ENCODE results near the gene BORCS5. TPM values are rescaled to one million over a fixed set of nuclear protein-coding genes. Genes with fewer than 3 reads are reported as not detected.

Gene BORCS5
- total RNA-seq, 1 donor from 2014 or later = 21.7 TPM

DNA sequence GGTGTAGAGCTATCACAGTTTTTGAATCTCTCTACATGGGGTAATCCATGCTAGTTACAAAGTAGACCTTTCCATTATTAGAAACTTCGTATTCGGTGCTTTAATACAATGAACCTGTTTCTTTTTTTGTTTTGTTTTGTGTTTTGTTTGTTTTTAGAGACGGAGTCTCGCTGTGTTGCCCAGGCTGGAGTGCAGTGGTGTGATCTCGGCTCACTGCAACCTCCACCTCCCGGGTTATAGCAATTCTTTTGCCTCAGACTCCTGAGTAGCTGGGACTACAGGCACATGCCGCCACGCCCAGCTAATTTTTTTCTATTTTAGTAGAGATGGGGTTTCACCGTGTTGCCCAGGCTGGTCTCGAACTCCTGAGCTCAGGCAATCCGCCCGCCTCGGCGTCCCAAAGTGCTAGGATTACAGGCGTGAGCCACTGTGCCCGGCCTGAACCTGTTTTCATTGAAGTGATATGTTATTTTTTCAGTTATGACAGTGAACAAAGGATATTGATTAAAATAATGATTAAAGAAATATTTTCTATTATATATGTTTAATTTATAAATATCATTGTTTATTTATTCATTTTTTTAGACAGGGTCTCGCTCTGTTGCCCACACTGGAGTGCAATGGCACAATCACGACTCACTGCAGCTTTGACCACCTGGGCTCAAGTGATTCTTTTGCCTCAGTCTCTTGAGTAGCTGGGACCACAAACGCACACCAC is 5.3 kb upstream of the BORCS5 start:
- intact Hi-C loops (cut with micrococcal nuclease) = loop anchor here (10.0 kb wide), 1 partner anchor 843 kb away; the partner anchor contains the start of gene EMP1

- intact Hi-C loops (cut with micrococcal nuclease) = loop anchor here (10.0 kb wide), 1 partner anchor 842 kb away; the partner anchor contains the start of gene EMP1
Observed at GRCh38 chr12:12353276-12353675, 3.6 kb upstream of the BORCS5 start.

- intact Hi-C loops (cut with micrococcal nuclease) = loop anchor here (10.0 kb wide), 1 partner anchor 841 kb away; the partner anchor contains the start of gene EMP1
Observed at GRCh38 chr12:12353807-12354206, 3.1 kb upstream of the BORCS5 start.

DNA sequence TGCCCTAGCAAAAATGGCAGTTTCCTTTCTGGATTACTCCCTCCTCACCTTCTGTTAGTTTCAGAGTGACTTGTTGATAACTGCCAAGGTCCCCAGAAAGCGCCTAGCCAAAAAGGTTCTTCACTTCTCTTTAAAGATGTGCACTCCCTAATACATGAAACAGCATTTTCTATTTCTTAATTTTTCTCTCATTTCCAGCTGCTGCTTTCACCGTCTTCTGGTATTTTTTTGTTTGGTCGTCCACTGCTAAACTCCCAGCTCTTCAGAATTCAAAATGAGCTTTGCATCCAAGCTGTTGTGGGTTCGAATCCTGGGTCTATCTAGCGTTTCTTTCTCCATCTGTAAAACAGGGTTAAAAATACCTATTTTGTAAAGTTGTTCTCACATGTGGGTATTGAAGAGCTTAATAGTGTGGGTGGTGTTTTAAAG is 397 bp upstream of the BORCS5 start:
- intact Hi-C loops (cut with micrococcal nuclease) = loop anchor here (2.0 to 10.0 kb wide), 5 partner anchors 22 to 838 kb away; partner anchors contain the start of genes EMP1 and HEBP1

DNA sequence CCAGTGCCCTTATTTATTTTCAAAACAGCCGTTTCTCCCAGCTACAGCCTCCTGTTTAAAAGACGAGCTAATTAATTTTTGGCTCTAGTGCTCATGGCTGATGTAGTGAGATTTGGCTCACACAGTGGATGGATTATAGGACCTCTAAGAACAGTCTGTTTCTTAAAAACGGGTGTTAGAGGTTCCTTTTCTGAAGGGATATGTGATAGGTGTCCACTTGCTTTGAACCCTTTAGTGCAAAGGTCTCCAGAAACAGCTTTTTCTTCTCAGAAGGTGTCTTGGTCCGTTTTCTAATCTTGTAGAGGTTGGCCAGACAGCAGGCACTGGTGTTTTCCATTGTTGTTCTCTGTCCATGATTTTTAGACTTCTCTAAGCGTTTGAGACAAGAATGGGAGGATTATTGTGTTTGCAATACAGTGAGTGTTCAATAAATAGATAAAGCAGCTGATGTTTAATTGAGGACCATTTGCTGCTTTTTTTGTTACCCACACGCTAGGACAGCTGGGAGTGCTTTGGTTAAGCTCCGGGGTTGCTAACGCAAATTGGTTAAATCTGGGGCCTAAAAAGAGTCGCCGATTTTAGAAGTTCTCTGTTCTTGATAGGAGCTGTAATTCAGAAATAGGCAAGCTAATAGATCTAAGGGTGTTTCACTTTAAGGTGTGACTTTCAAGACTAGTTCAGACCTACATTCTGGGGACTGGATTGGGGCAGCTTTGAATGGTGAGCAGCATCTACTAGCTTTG is 1.0 kb downstream of the BORCS5 start:
- intact Hi-C loops (cut with micrococcal nuclease) = loop anchor here (1.0 to 10.0 kb wide), 17 partner anchors 18 to 1187 kb away; partner anchors contain the start of genes DDX47, EMP1, ETV6 and GPR19

DNA sequence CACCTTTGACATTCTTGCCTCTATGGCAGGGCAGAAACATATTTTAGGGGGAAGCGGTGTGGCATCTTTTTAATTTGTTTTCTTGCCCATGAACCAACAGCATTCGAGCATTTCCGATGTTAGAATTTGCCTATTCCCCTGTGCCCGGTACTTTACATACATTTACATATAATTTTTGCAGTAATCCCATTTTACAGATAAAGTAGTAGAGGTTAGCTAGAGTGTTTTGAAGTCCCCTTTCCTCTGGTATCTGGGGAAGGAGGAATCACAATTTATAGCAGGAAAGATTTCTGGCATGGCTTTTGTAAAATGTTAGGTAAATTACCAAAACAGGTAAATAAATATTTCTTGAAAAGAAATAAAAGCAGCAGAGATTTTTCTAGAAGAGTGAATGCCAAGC is 1.6 kb downstream of the BORCS5 start:
- intact Hi-C loops (cut with micrococcal nuclease) = loop anchor here (10.0 kb wide), 1 partner anchor 836 kb away; the partner anchor contains the start of gene EMP1

DNA sequence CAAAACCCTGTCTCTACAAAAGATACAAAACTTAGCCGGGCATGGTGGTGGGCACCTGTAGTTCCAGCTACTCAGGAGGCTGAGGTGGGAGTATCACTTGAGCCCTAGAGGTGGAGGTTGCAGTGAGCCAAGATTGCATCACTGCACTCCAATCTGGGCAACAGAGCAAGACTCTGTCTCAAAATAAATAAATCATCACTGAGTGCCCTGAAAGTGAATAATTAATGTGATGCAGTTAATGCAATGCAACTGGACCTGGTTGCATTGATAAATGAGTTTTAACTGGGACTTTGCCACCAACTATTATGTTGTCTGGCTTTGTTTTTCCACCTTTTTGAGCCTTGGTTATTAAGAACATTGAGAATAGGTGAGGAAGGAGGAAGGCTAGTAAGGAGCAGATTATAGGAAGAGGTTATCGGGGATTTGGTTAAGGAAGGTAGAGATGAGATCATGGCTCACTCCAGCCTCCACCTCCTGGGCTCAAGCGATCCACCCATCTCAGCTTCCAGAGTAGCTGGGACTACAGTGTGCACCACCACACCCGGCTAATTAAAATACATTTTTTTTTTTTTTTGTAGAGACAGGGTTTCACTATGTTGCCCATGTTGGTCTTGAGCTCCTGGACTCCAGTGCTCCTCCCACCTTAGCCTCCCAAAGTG is 8.0 kb downstream of the BORCS5 start:
- intact Hi-C loops (cut with micrococcal nuclease) = no loop called here

DNA sequence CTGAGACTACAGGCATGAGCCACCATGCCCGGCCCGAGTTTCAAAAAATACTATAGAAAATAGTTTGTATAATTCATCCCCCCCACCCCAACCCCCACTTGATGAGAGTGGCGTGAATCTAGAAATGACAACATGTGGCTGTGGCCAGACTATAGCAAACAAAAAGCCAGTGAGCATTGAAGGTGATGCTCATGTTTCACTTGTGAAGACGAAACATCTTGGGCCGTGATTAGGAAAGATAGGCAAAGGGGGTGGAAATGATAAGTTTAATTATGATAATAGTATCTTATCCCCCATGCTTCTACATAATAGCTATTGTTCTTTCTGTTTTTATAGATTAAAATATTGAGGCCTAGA is 8.5 kb downstream of the BORCS5 start:
- intact Hi-C loops (cut with micrococcal nuclease) = no loop called here

- intact Hi-C loops (cut with micrococcal nuclease) = no loop called here
Observed at GRCh38 chr12:12365931-12366431, 9.1 kb downstream of the BORCS5 start.

GRCh38 chr12:12366701-12367481 is 10.0 kb downstream of the BORCS5 start:
- intact Hi-C loops (cut with micrococcal nuclease) = no loop called here

DNA sequence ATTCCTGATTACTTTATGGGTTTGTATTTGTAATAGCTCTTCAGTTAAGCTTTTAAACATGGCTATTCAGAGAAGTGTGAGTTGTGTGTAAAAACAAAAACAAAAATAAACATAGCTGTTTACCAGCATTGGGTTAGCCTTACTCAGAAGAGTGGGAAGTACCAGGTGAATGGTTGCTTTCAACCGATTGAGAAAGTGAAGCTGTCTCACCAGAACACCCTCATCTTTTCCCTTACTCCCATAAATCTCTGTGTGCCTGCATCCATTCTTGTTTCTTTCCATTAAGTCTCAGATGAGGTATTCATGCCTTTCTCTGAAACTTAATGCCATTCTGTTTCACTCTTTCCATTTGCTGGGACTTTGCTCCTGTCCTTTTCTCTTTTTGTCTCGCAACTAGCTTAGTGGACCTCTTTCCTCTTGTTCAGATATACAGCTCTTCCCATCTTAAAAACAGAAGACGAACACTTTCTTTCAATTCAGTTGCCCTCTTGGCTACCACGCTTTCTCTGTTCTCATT is 10.7 kb downstream of the BORCS5 start:
- intact Hi-C loops (cut with micrococcal nuclease) = no loop called here

GRCh38 chr12:12372946-12373722 is 16.3 kb downstream of the BORCS5 start:
- intact Hi-C loops (cut with micrococcal nuclease) = no loop called here

DNA sequence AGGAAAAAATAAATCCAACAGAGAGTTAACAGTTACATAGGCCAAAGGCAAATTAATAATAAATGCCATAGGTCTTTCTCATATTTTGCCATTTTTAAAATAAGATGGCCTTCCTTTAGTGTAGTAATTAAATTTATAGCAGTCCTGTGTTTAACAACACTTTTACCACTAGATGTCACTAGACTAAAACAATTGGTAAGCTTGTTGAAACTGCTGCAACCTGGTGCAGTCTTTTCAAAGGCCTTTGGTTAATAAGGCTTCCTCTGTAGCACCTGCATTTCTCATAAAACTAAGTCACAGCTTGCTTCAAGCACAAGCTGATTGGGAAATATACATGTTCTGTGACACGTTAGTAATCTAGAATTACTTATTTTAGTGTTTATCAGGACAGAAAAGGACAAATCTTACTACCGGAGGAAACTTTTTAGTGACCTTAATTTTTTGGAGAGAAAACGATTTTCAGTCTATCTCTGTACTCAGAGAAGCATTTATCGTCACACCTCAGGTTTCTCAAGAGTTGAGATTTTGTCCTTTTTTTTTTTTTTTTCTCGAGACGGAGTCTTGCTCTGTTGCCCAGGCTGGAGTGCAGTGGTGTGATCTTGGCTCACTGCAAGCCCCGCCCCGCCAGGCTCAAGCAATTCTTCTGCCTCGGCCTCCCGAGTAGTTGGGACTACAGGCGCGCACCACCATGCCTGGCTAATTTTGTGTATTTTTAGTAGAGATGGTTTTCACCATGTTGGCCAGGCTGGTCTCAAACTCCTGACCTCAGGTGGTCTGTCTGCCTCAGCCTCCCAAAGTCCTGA is 20.0 kb downstream of the BORCS5 start:
- intact Hi-C loops (cut with micrococcal nuclease) = loop anchor here (1.0 to 2.0 kb wide), 16 partner anchors 13 to 835 kb away; partner anchors contain the start of genes BORCS5, CREBL2, DDX47 and GPR19

DNA sequence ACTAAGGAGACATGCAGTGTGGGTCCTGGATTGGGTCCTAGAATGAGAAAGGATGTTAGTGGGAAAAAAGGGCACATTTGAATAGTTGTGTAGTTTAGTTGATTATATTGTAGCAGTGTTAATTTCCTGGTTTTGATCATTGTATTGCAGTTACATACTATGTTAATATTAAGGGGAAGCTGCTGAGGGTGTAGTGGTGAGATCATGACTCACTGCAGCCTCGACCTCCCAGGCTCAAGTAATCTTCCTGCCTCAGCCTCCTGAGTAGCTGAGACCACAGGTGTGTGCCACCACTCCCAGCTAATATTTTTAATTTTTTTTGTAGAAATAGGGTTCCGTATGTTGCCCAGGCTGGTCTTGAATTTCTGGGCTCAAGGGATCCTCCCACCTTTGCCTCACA is 21.7 kb downstream of the BORCS5 start:
- intact Hi-C loops (cut with micrococcal nuclease) = no loop called here

DNA sequence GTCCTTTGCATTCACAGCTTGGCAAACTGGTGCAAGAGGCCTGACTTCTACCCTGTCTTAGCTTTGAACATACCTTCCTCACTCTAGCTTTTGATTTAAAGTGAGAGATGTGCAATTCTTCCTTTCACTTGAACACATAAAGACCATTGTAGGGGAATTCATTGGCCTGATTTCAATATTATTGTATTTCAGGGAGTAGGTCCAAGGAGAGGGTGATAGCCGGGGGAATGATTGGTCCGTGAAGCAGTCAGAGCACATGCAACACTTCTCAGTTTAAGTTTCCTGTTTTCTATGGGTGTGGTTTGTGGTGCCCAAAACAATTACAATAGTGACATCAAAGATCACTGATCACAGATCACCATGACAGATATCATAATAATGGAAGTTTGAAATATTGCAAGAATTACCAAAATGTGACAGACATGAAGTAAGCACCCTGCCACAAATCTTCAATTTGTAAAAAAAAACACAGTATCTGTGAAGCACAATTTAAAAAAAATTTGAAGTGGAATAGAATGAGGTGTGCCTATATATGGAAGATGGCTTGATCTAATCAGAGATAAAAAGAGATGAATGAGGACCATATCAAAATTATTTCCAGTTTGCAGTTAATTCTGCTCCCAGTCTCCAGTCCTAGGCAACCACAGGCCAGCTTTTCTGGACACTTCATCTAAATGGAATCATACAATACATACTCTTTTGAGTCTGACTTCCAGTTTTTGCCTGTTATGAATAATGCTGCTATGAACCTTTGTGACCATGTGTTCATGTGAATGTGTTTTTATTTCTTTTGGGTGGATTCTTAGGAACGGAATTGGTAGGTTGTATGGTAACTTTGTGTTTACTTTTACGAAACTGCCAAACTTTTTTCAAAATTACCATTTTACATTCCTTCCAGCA is 23.2 kb downstream of the BORCS5 start:
- intact Hi-C loops (cut with micrococcal nuclease) = loop anchor here (1.0 to 2.0 kb wide), 4 partner anchors 29 to 433 kb away; partner anchors contain the start of gene DDX47

- intact Hi-C loops (cut with micrococcal nuclease) = loop anchor here (1.0 to 2.0 kb wide), 4 partner anchors 28 to 432 kb away; partner anchors contain the start of gene DDX47
Observed at GRCh38 chr12:12380949-12381593, 24.2 kb downstream of the BORCS5 start.

- intact Hi-C loops (cut with micrococcal nuclease) = loop anchor here (2.0 kb wide), 1 partner anchor 27 kb away; no protein-coding TSS in a partner anchor
Observed at GRCh38 chr12:12381982-12382381, 25.1 kb downstream of the BORCS5 start.

Data from T-helper 1 cell treated with Interleukin-12 subunit alpha and Interleukin-12 subunit beta and Interleukin-4 antibody, amounts not matched to agents 30 ng/mL and 1 ng/mL, for 36 hours (primary cell).